Measurements from ENCODE around the gene LIPT1.

Gene LIPT1

GRCh38 chr2:99141110-99142108 lies 13.4 kb upstream of the LIPT1 start, which contains the start of gene C2orf15:
Gene C2orf15, plus strand, starts transcription at chr2:99141707. Its CDS starts 8,852 bp downstream, at chr2:99150559.
- no peaks in the 10 kb centered on the region for H3K27me3 ChIP-seq (ENCODE audit: control insufficient read depth, insufficient read depth, low read length)
- peak within 1 kb of the TSS; percentile 52 for H3K9ac ChIP-seq (ENCODE audit: low read depth, low read length)
- no peaks in the 10 kb centered on the region for H3K9me3 ChIP-seq (replicated peaks; ENCODE audit: low read length)
- H3K36me3 ChIP-seq (ENCODE audit: insufficient read depth, low read length), result no peaks in the 10 kb centered on the region
- H3K4me2 ChIP-seq (ENCODE audit: low read length), result peak within 1 kb of the TSS; percentile 98
- H3K4me1 ChIP-seq (ENCODE audit: control insufficient read depth, insufficient read depth, low read length), result peaks cover 9% of the 10 kb centered on the region
- H3K4me3 ChIP-seq (ENCODE audit: low read length), result peak within 1 kb of the TSS; percentile 81

- H3K36me3 ChIP-seq (ENCODE audit: insufficient read depth, low read length), result no peaks in the 10 kb centered on the region
- H3K4me2 ChIP-seq (ENCODE audit: low read length), result no peak overlapping the region
- H3K9me3 ChIP-seq (replicated peaks; ENCODE audit: low read length), result no peaks in the 10 kb centered on the region
- H3K27me3 ChIP-seq (ENCODE audit: control insufficient read depth, insufficient read depth, low read length), result no peaks in the 10 kb centered on the region
- H3K4me1 ChIP-seq (ENCODE audit: control insufficient read depth, insufficient read depth, low read length), result peaks cover 7% of the 10 kb centered on the region
- H3K4me3 ChIP-seq (ENCODE audit: low read length), result no peak overlapping the region
- no peak overlapping the region for H3K9ac ChIP-seq (ENCODE audit: low read depth, low read length)
Measured at GRCh38 chr2:99150706-99151105, 4.1 kb upstream of the LIPT1 start.

GRCh38 chr2:99152199-99152895 lies 2.4 kb upstream of the LIPT1 start:
- H3K36me3 ChIP-seq (ENCODE audit: insufficient read depth, low read length), result no peaks in the 10 kb centered on the region

GRCh38 chr2:99153921-99154604 lies 704 bp upstream of the LIPT1 start:
- H3K9ac ChIP-seq (ENCODE audit: low read depth, low read length), result peak overlapping the region; percentile 83
- peaks cover 11% of the 10 kb centered on the region for H3K4me1 ChIP-seq (ENCODE audit: control insufficient read depth, insufficient read depth, low read length)
- H3K9me3 ChIP-seq (replicated peaks; ENCODE audit: low read length), result no peaks in the 10 kb centered on the region
- peak overlapping the region; percentile 91 for H3K4me2 ChIP-seq (ENCODE audit: low read length)
- H3K27me3 ChIP-seq (ENCODE audit: control insufficient read depth, insufficient read depth, low read length), result no peaks in the 10 kb centered on the region
- peak overlapping the region; percentile 78 for H3K4me3 ChIP-seq (ENCODE audit: low read length)
- no peaks in the 10 kb centered on the region for H3K36me3 ChIP-seq (ENCODE audit: insufficient read depth, low read length)

More at GRCh38 chr2:99152199-99152895, 2.4 kb upstream of the LIPT1 start:
- H3K4me2 ChIP-seq (ENCODE audit: low read length), result no peak overlapping the region
- H3K9me3 ChIP-seq (replicated peaks; ENCODE audit: low read length), result no peaks in the 10 kb centered on the region
- no peak overlapping the region for H3K9ac ChIP-seq (ENCODE audit: low read depth, low read length)
- no peaks in the 10 kb centered on the region for H3K27me3 ChIP-seq (ENCODE audit: control insufficient read depth, insufficient read depth, low read length)
- peaks cover 11% of the 10 kb centered on the region for H3K4me1 ChIP-seq (ENCODE audit: control insufficient read depth, insufficient read depth, low read length)
- no peak overlapping the region for H3K4me3 ChIP-seq (ENCODE audit: low read length)

GRCh38 chr2:99156891-99157290 lies 2.1 kb downstream of the LIPT1 start:
- Histone ChIP-seq H3K27me3 (ENCODE audit: control insufficient read depth, insufficient read depth, low read length) (no peaks in the 10 kb centered on the region), H3K4me1 (ENCODE audit: control insufficient read depth, insufficient read depth, low read length) (peaks cover 11% of the 10 kb centered on the region), H3K36me3 (ENCODE audit: insufficient read depth, low read length) (peaks cover 7% of the 10 kb centered on the region), H3K9me3 (replicated peaks; ENCODE audit: low read length) (no peaks in the 10 kb centered on the region), H3K9ac (ENCODE audit: low read depth, low read length) (no peak overlapping the region), H3K4me2 (ENCODE audit: low read length) (no peak overlapping the region), H3K4me3 (ENCODE audit: low read length) (no peak overlapping the region)

- Histone ChIP-seq H3K36me3 (ENCODE audit: insufficient read depth, low read length) (peaks cover 7% of the 10 kb centered on the region), H3K4me2 (ENCODE audit: low read length) (no peak overlapping the region), H3K4me3 (ENCODE audit: low read length) (no peak overlapping the region), H3K9ac (ENCODE audit: low read depth, low read length) (no peak overlapping the region), H3K4me1 (ENCODE audit: control insufficient read depth, insufficient read depth, low read length) (peaks cover 11% of the 10 kb centered on the region), H3K9me3 (replicated peaks; ENCODE audit: low read length) (no peaks in the 10 kb centered on the region), H3K27me3 (ENCODE audit: control insufficient read depth, insufficient read depth, low read length) (no peaks in the 10 kb centered on the region)
Measured at GRCh38 chr2:99158599-99158998, 3.8 kb downstream of the LIPT1 start.

GRCh38 chr2:99159594-99159993 lies 4.8 kb downstream of the LIPT1 start:
- H3K27me3 ChIP-seq (ENCODE audit: control insufficient read depth, insufficient read depth, low read length), result no peaks in the 10 kb centered on the region
- H3K4me3 ChIP-seq (ENCODE audit: low read length), result no peak overlapping the region
- H3K4me1 ChIP-seq (ENCODE audit: control insufficient read depth, insufficient read depth, low read length), result peaks cover 6% of the 10 kb centered on the region
- no peaks in the 10 kb centered on the region for H3K9me3 ChIP-seq (replicated peaks; ENCODE audit: low read length)
- H3K4me2 ChIP-seq (ENCODE audit: low read length), result no peak overlapping the region
- peaks cover 7% of the 10 kb centered on the region for H3K36me3 ChIP-seq (ENCODE audit: insufficient read depth, low read length)
- H3K9ac ChIP-seq (ENCODE audit: low read depth, low read length), result no peak overlapping the region

GRCh38 chr2:99166218-99166617 lies 11.5 kb downstream of the LIPT1 start:
- Histone ChIP-seq H3K9ac (ENCODE audit: low read depth, low read length) (no peak overlapping the region), H3K4me3 (ENCODE audit: low read length) (no peak overlapping the region), H3K9me3 (replicated peaks; ENCODE audit: low read length) (no peaks in the 10 kb centered on the region), H3K27me3 (ENCODE audit: control insufficient read depth, insufficient read depth, low read length) (no peaks in the 10 kb centered on the region), H3K4me1 (ENCODE audit: control insufficient read depth, insufficient read depth, low read length) (no peaks in the 10 kb centered on the region), H3K36me3 (ENCODE audit: insufficient read depth, low read length) (peaks cover 29% of the 10 kb centered on the region), H3K4me2 (ENCODE audit: low read length) (no peak overlapping the region)

GRCh38 chr2:99169534-99169933 lies 14.8 kb downstream of the LIPT1 start:
- H3K27me3 ChIP-seq (ENCODE audit: control insufficient read depth, insufficient read depth, low read length), result no peaks in the 10 kb centered on the region
- H3K9me3 ChIP-seq (replicated peaks; ENCODE audit: low read length), result no peaks in the 10 kb centered on the region
- no peaks in the 10 kb centered on the region for H3K4me1 ChIP-seq (ENCODE audit: control insufficient read depth, insufficient read depth, low read length)
- H3K36me3 ChIP-seq (ENCODE audit: insufficient read depth, low read length), result peaks cover 34% of the 10 kb centered on the region
- no peak overlapping the region for H3K4me3 ChIP-seq (ENCODE audit: low read length)
- no peak overlapping the region for H3K4me2 ChIP-seq (ENCODE audit: low read length)
- no peak overlapping the region for H3K9ac ChIP-seq (ENCODE audit: low read depth, low read length)

GRCh38 chr2:99171377-99172140 lies 16.8 kb downstream of the LIPT1 start:
- Histone ChIP-seq H3K4me3 (ENCODE audit: low read length) (no peak overlapping the region), H3K4me1 (ENCODE audit: control insufficient read depth, insufficient read depth, low read length) (no peaks in the 10 kb centered on the region), H3K9me3 (replicated peaks; ENCODE audit: low read length) (no peaks in the 10 kb centered on the region), H3K27me3 (ENCODE audit: control insufficient read depth, insufficient read depth, low read length) (no peaks in the 10 kb centered on the region), H3K4me2 (ENCODE audit: low read length) (no peak overlapping the region), H3K36me3 (ENCODE audit: insufficient read depth, low read length) (peaks cover 25% of the 10 kb centered on the region), H3K9ac (ENCODE audit: low read depth, low read length) (no peak overlapping the region)

Data from skeletal muscle satellite cell (primary cell).